Liver (tissue), 9 donors: ENCODE results near the gene FAM210B. TPM values are rescaled to one million over a fixed set of nuclear protein-coding genes. Genes with fewer than 3 reads are reported as not detected.

Source experiments
- DNase-seq: peaks from one replicate; pipeline ENCODE4 v3.0.0-alpha.2; 2017; ENCODE audit warnings: low spot score
- H3K27ac ChIP-seq, 2 donors: one replicate each; pipeline ENCODE4 v1.7.0; 2013; ENCODE audit warnings: inconsistent platforms in 2 of 2, low read length in 2 of 2, control low read depth in 1 of 2, low read depth in 1 of 2, mild to moderate bottlenecking in 1 of 2
- H3K27me3 ChIP-seq, 4 donors: one replicate each; pipeline versions ENCODE4 v1.6.1 to v1.7.0; 2013; ENCODE audit warnings: low read length in 3 of 4, inconsistent platforms in 1 of 4, mild to moderate bottlenecking in 1 of 4, moderate library complexity in 1 of 4; ENCODE audit not compliant: control insufficient read depth in 4 of 4, insufficient read depth in 4 of 4
- H3K36me3 ChIP-seq, 4 donors: one replicate each; pipeline versions ENCODE4 v1.6.1 to v1.7.0; 2013; ENCODE audit warnings: low read length in 3 of 4, mild to moderate bottlenecking in 3 of 4, low read depth in 1 of 4, moderate library complexity in 1 of 4; ENCODE audit not compliant: control insufficient read depth in 4 of 4, insufficient read depth in 3 of 4
- H3K4me1 ChIP-seq, 4 donors: one replicate each; pipeline versions ENCODE4 v1.6.1 to v1.7.0; 2013; ENCODE audit warnings: low read length in 3 of 4, mild to moderate bottlenecking in 3 of 4, moderate library complexity in 1 of 4; ENCODE audit not compliant: control insufficient read depth in 4 of 4, insufficient read depth in 4 of 4
- H3K4me3 ChIP-seq, 3 donors: one replicate each; pipeline versions ENCODE4 v1.6.1 to v1.7.0; 2013; ENCODE audit warnings: low read length in 3 of 3, control low read depth in 1 of 3, low read depth in 1 of 3, mild to moderate bottlenecking in 1 of 3
- H3K9ac ChIP-seq, 2 donors: one replicate each; pipeline ENCODE4 v1.7.0; 2013; ENCODE audit warnings: low read length in 2 of 2, mild to moderate bottlenecking in 2 of 2, moderate library complexity in 2 of 2, control low read depth in 1 of 2, low read depth in 1 of 2
- H3K9me3 ChIP-seq, 4 donors: one replicate each; pipeline versions ENCODE4 v1.6.1 to v1.7.0; 2013; ENCODE audit warnings: low read length in 3 of 4; ENCODE audit not compliant: control insufficient read depth in 4 of 4
- ATF3 ChIP-seq: IDR thresholded peaks from 2 replicates; pipeline ENCODE4 v1.6.1; 2016; ENCODE audit warnings: antibody characterized with exemption
- CTCF ChIP-seq: fragments of 150-350 bp; IDR thresholded peaks from 2 replicates; pipeline ENCODE4 v1.5.1; 2017; ENCODE audit warnings: improper control_type of control experiment, low read depth, low read length; ENCODE audit not compliant: missing input control
- EGR1 ChIP-seq, 2 donors: IDR thresholded peaks; 2 replicates each; pipeline ENCODE4 v1.6.1; 2016 to 2018; ENCODE audit warnings: antibody characterized with exemption in 2 of 2, low read depth in 2 of 2
- FOXA1 ChIP-seq: IDR thresholded peaks from 2 replicates; pipeline ENCODE4 v1.6.1; 2016; ENCODE audit warnings: antibody characterized with exemption
- FOXA2 ChIP-seq: IDR thresholded peaks from 2 replicates; pipeline ENCODE4 v1.6.1; 2016; ENCODE audit warnings: antibody characterized with exemption
- GABPA ChIP-seq, 2 donors: IDR thresholded peaks in 1 of 2; conservative IDR thresholded peaks in 1 of 2; 2 replicates each; pipeline ENCODE4 v1.6.1; 2016; ENCODE audit warnings: antibody characterized with exemption in 2 of 2, mild to moderate bottlenecking in 1 of 2, moderate library complexity in 1 of 2
- HNF4A ChIP-seq, 2 donors: conservative IDR thresholded peaks; 2 replicates each; pipeline ENCODE4 v1.6.1; 2016; ENCODE audit warnings: antibody characterized with exemption in 2 of 2, mild to moderate bottlenecking in 2 of 2
- HNF4G ChIP-seq: IDR thresholded peaks from 2 replicates; pipeline ENCODE4 v1.6.1; 2016; ENCODE audit warnings: antibody characterized with exemption
- JUND ChIP-seq, 2 donors: IDR thresholded peaks; 2 replicates each; pipeline ENCODE4 v1.6.1; 2016; ENCODE audit warnings: antibody characterized with exemption in 2 of 2
- MAX ChIP-seq: IDR thresholded peaks from 2 replicates; pipeline ENCODE4 v1.6.1; 2016; ENCODE audit warnings: antibody characterized with exemption
- NR2F2 ChIP-seq: IDR thresholded peaks from 2 replicates; pipeline ENCODE4 v1.6.1; 2016; ENCODE audit warnings: antibody characterized with exemption
- RAD21 ChIP-seq, 2 donors: IDR thresholded peaks; 2 replicates each; pipeline ENCODE4 v1.6.1; 2016; ENCODE audit warnings: antibody characterized with exemption in 2 of 2, mild to moderate bottlenecking in 2 of 2
- REST ChIP-seq: IDR thresholded peaks from 2 replicates; pipeline ENCODE4 v1.6.1; 2016; ENCODE audit warnings: antibody characterized with exemption, mild to moderate bottlenecking
- RXRA ChIP-seq, 2 donors: IDR thresholded peaks; 2 replicates each; pipeline ENCODE4 v1.6.1; 2017 to 2018; ENCODE audit warnings: antibody characterized with exemption in 2 of 2, mild to moderate bottlenecking in 1 of 2
- SP1 ChIP-seq: IDR thresholded peaks from 2 replicates; pipeline ENCODE4 v1.6.1; 2018; ENCODE audit warnings: antibody characterized with exemption, mild to moderate bottlenecking
- TAF1 ChIP-seq: conservative IDR thresholded peaks from 2 replicates; pipeline ENCODE4 v1.6.1; 2016; ENCODE audit warnings: antibody characterized with exemption, mild to moderate bottlenecking
- YY1 ChIP-seq: IDR thresholded peaks from 2 replicates; pipeline ENCODE4 v1.6.1; 2016; ENCODE audit warnings: antibody characterized with exemption, mild to moderate bottlenecking
- ZBTB33 ChIP-seq: IDR thresholded peaks from 2 replicates; pipeline ENCODE4 v1.6.1; 2016; ENCODE audit warnings: antibody characterized with exemption
- WGBS: extraction: QIAGEN DNeasy Blood & Tissue Kit; methylation state at CpG from one replicate; pipeline ENCODE4 v1.1.7; 2013; 5-methylcytosine and 5-hydroxymethylcytosine counted together
- polyA plus RNA-seq, 2 donors: library from polyadenylated mRNA; stranded (reverse) in 1 of 2; unstranded in 1 of 2; fragments of 200-250 nt in 1 of 2; fragments of >200 nt in 1 of 2; fragmentation: Nextera tagmentation in 1 of 2; extraction: Ambion mirVana in 1 of 2; gene quantifications; one replicate each; pipeline versions ENCODE4 v1.2.1 to v1.2.3, GENCODE V29; 2013 to 2015
- total RNA-seq, 2 donors: library from RNA; depleted of rRNA; stranded (reverse); fragments of >200 nt; gene quantifications; one replicate each; pipeline ENCODE4 v1.2.3, GENCODE V29; 2014
- donor health status: healthy.
- donor health status: healthy.
- donor health status: healthy.
- donor health status: healthy.
- donor health status: healthy.

FAM210B gene
- total and polyA plus RNA-seq, 4 donors, result 21.8 to 139 (median 30.7) TPM

GRCh38 chr20:56391037-56391436, 32.3 kb downstream of the FAM210B start:
- H3K4me3 ChIP-seq, result peak overlapping the region in 2 of 3 donors; percentile 54 to 99
- no peaks in the 10 kb centered on the region for H3K27me3 ChIP-seq
- H3K27ac ChIP-seq, result no peak overlapping the region
- DNase-seq, result no peak
- WGBS, result 45% methylated on average over 10 of the region's 10 CpGs
- TF ChIP-seq FOXA2, result no peak
- TF ChIP-seq GABPA (IDR thresholded peaks at IDR 0.05 in 1 of 2, conservative IDR thresholded peaks at IDR 0.05 in 1 of 2), result no peak
- no peak for TF ChIP-seq NR2F2
- TF ChIP-seq ZBTB33, result no peak
- no peak for TF ChIP-seq MAX
- no peak for TF ChIP-seq REST
- no peak for TF ChIP-seq TAF1
- no peak for TF ChIP-seq EGR1 (IDR thresholded peaks at IDR 0.05; ENCODE audit: low read depth in 2 of 2)
- no peak for TF ChIP-seq RAD21 (IDR thresholded peaks at IDR 0.05)
- TF ChIP-seq FOXA1, result no peak
- TF ChIP-seq RXRA (IDR thresholded peaks at IDR 0.05), result no peak
- no peak for TF ChIP-seq ATF3
- no peak for TF ChIP-seq HNF4A (conservative IDR thresholded peaks at IDR 0.05)
- no peak for TF ChIP-seq HNF4G
- no peak for TF ChIP-seq JUND (IDR thresholded peaks at IDR 0.05)
- no peak for TF ChIP-seq CTCF
- TF ChIP-seq SP1, result no peak
- TF ChIP-seq YY1, result no peak
- H3K4me1 ChIP-seq, result peaks cover 2 to 21% (median 16%) of the 10 kb centered on the region in 4 donors
- peaks cover 0 to 9% (median 7%) of the 10 kb centered on the region in 4 donors for H3K36me3 ChIP-seq
- no peaks in the 10 kb centered on the region for H3K9me3 ChIP-seq
- H3K9ac ChIP-seq, result no peak overlapping the region
